ENCODE measurements around the gene LMLN.

Gene LMLN

GRCh38 chr3:198027799-198028390 lies 67.9 kb downstream of the LMLN start:
- TF ChIP-seq CTCF (IDR thresholded peaks at IDR 0.05; ENCODE audit: insufficient read depth, low read depth, low read length, missing control alignments), result no peak
- no peak overlapping the region for H3K4me3 ChIP-seq (ENCODE audit: low read depth, low read length)
- no peak for DNase-seq (ENCODE audit: low read depth)

DNA sequence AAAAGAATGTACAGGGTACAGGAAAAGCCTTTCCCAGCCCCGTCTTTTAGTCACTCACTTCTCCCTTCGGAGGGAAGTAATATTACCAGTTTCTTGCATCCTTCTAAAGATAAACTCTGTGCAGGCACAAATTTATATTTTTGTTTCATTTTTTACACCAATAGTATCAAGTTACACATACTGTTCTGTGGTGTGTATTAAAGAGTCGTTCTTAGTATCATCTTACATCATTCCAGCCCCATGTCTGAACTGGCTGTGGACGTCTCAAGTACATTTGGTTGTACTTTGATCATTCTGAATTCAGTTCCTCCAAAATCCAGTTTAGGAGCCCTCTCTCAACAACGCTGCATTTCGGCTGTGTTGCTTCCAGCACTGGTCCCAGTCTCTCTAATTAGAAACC lies 68.7 kb downstream of the LMLN start:
- no peak for DNase-seq (ENCODE audit: low read depth)
- TF ChIP-seq CTCF (IDR thresholded peaks at IDR 0.05; ENCODE audit: insufficient read depth, low read depth, low read length, missing control alignments), result no peak
- no peak overlapping the region for H3K4me3 ChIP-seq (ENCODE audit: low read depth, low read length)

DNA sequence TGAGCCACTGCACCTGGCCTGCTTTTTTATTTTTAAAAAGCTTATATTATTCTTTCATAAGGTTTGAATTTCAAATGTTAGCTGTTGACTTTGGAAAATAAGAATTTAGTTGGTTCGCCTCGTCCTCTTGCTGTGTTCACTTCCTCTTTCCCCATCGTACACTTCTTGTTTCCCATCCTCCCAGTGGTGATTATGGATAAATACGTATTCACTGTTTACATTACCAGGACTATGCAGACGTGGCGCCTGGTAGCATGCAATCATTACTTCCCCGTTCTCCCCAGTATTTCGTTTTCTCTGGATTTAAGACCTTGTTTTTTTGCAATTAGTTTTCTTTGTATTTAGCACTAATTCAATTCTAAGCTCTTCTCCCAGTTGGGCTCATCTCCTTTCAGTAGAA lies 70.1 kb downstream of the LMLN start:
- TF ChIP-seq CTCF (IDR thresholded peaks at IDR 0.05; ENCODE audit: insufficient read depth, low read depth, low read length, missing control alignments), result no peak
- no peak for DNase-seq (ENCODE audit: low read depth)
- no peak overlapping the region for H3K4me3 ChIP-seq (ENCODE audit: low read depth, low read length)

DNA sequence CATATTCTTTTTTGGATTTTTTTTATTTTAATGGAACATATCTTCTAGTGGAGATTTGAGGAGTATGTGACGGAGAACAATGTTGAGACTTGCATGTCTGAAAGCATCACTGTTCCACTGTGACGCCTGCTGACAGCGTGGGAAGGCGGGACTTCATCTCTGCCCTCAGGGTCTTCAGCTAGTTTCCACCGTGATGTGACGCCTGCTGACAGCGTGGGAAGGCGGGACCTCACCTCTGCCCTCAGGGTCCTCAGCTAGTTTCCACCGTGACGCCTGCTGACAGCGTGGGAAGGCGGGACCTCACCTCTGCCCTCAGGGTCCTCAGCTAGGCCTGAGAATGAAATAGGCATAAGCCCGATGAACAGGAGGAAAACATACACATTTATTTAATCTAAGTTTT lies 70.7 kb downstream of the LMLN start:
- no peak for TF ChIP-seq CTCF (IDR thresholded peaks at IDR 0.05; ENCODE audit: insufficient read depth, low read depth, low read length, missing control alignments)
- no peak overlapping the region for H3K4me3 ChIP-seq (ENCODE audit: low read depth, low read length)

DNA sequence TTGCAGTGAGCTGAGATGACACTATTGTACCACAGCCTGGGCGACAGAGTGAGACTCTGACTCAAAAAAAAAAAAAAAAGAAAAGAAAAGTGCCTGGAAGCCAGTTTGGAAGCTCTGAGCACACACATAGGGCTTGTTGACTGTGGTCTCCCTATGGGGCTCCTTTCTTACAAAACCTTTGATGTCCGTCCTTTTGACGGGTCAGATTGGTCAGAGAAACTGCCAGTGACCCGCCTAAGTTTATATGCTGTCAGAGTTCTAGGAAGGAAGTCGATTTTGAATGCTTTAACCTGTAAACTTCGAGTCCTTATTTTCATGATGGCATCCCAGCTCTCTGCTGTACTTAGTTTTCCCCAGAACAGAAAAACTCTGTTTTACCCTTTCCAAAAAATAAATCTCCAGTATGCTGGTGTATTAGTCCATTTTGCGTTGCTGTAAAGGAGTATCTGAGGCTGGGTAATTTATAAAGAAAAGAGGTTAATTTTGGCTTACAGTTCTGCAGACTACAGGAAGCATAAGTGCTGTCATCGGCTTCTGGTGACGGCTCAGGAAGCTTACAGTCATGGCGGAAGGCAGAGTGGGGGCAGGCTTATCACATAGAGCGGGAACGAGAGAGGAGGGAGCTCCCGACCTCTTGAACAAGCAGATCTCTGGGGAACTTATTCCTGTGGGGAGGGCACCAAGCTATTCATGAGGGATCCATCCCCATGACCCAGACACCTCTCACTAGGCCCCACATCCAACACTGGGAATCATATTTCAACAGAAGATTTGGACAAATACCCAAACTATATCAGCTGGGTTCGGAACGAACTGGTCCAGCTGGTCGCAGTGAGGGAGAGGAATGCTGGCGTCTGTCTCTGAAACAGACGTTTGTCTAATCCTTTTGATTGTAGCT lies 72.3 kb downstream of the LMLN start:
- no peak for DNase-seq (ENCODE audit: low read depth)
- no peak for TF ChIP-seq CTCF (IDR thresholded peaks at IDR 0.05; ENCODE audit: insufficient read depth, low read depth, low read length, missing control alignments)
- no peak overlapping the region for H3K4me3 ChIP-seq (ENCODE audit: low read depth, low read length)

More for the DNA sequence above, 70.7 kb downstream of the LMLN start:
- no peak for DNase-seq (ENCODE audit: low read depth)

DNA sequence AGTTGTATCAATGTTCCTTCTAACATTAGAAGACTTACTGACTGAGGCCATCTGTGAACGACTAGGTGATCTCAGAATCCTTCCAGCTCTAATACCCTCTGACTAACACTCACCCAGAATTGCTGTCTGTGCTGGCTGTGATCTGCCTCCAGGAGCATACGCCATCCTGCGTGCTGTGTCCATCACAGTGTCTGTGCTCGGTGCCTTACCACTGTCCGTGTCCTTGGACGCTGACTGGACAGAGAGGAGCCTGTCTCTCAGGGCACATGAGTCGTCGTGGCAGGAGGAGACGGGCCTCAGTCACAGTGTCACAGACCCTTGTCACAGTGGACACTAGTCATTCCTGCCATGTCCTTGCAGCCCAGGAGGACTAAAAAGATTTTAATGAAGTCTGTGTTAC lies 83.1 kb downstream of the LMLN start:
- H3K4me3 ChIP-seq (ENCODE audit: low read depth, low read length), result no peak overlapping the region
- TF ChIP-seq CTCF (IDR thresholded peaks at IDR 0.05; ENCODE audit: insufficient read depth, low read depth, low read length, missing control alignments), result no peak
- DNase-seq (ENCODE audit: low read depth), result no peak
